ENCODE data around the gene DGKI. TPM values are rescaled to one million over a fixed set of nuclear protein-coding genes. Genes with fewer than 3 reads are reported as not detected.

Gene DGKI
- total and polyA plus RNA-seq, 10 donors = 0.03 to 1.0 (median 0.45) TPM

GRCh38 chr7:137480824-137481365 is 365.9 kb downstream of the DGKI start:
- H3K27me3 ChIP-seq (replicated peaks in 1 of 7) = no peaks in the 10 kb centered on the region
- no peak overlapping the region for H3K27ac ChIP-seq
- DNase-seq = no peak
- H3K9me3 ChIP-seq = no peaks in the 10 kb centered on the region
- H3K36me3 ChIP-seq = no peaks in the 10 kb centered on the region
- H3K4me3 ChIP-seq = no peak overlapping the region
- intact Hi-C loops (cut with DNase I; ENCODE audit: low total_unique reads) = no loop called here
- H3K4me1 ChIP-seq = no peaks in the 10 kb centered on the region
- 60 to 74% (median 66%) methylated on average over 3 of the region's 3 CpGs for WGBS, 5 donors
- TF ChIP-seq, protein P1, sequence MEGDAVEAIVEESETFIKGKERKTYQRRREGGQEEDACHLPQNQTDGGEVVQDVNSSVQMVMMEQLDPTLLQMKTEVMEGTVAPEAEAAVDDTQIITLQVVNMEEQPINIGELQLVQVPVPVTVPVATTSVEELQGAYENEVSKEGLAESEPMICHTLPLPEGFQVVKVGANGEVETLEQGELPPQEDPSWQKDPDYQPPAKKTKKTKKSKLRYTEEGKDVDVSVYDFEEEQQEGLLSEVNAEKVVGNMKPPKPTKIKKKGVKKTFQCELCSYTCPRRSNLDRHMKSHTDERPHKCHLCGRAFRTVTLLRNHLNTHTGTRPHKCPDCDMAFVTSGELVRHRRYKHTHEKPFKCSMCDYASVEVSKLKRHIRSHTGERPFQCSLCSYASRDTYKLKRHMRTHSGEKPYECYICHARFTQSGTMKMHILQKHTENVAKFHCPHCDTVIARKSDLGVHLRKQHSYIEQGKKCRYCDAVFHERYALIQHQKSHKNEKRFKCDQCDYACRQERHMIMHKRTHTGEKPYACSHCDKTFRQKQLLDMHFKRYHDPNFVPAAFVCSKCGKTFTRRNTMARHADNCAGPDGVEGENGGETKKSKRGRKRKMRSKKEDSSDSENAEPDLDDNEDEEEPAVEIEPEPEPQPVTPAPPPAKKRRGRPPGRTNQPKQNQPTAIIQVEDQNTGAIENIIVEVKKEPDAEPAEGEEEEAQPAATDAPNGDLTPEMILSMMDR (IDR thresholded peaks at IDR 0.05 in 8 of 11, conservative IDR thresholded peaks at IDR 0.05 in 3 of 11) = no peak
- TF ChIP-seq POLR2AphosphoS5 (IDR thresholded peaks at IDR 0.05) (no peak), POLR2A (IDR thresholded peaks at IDR 0.05) (no peak)

GRCh38 chr7:137480401-137480800 is 366.4 kb downstream of the DGKI start:
- no peaks in the 10 kb centered on the region for H3K4me1 ChIP-seq
- no peak for TF ChIP-seq POLR2AphosphoS5 (IDR thresholded peaks at IDR 0.05)
- TF ChIP-seq, protein P1 (IDR thresholded peaks at IDR 0.05 in 8 of 11, conservative IDR thresholded peaks at IDR 0.05 in 3 of 11) = no peak
- TF ChIP-seq POLR2A (IDR thresholded peaks at IDR 0.05) = no peak
- H3K9me3 ChIP-seq = no peaks in the 10 kb centered on the region
- intact Hi-C loops (cut with DNase I; ENCODE audit: low total_unique reads) = no loop called here
- H3K36me3 ChIP-seq = no peaks in the 10 kb centered on the region
- no peaks in the 10 kb centered on the region for H3K27me3 ChIP-seq (replicated peaks in 1 of 7)
- no peak overlapping the region for H3K4me3 ChIP-seq
- WGBS, 5 donors = 75 to 100% (median 89%) methylated on average over 1 of the region's 1 CpG
- H3K27ac ChIP-seq = no peak overlapping the region
- no peak for DNase-seq

DNA sequence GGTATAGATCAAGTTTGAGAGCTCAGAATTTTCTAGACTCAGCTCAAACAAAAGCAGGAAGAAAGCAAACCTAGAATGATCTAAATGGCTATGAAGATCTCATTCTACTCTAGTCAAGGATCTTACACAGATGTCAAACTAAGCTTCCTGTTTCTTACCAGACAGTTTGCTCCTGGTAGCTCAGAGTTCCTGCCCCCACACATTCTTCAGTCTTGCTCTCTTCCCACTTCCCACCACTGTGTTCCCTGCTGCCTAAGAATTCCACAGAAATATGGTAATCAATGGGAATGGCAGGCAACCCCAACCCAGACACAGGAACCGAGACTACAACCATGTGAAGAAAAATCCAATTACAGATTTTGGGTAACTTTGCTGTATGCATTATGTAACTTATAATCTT is 369.8 kb downstream of the DGKI start:
- TF ChIP-seq POLR2AphosphoS5 (IDR thresholded peaks at IDR 0.05) = no peak
- TF ChIP-seq, protein P1 (IDR thresholded peaks at IDR 0.05 in 8 of 11, conservative IDR thresholded peaks at IDR 0.05 in 3 of 11) = no peak
- no peak for TF ChIP-seq POLR2A (IDR thresholded peaks at IDR 0.05)
- DNase-seq = no peak
- Histone ChIP-seq H3K27me3 (replicated peaks in 1 of 7) (no peaks in the 10 kb centered on the region), H3K9me3 (no peaks in the 10 kb centered on the region), H3K4me1 (no peaks in the 10 kb centered on the region), H3K27ac (no peak overlapping the region), H3K36me3 (no peaks in the 10 kb centered on the region), H3K4me3 (no peak overlapping the region)
- intact Hi-C loops (cut with DNase I; ENCODE audit: low total_unique reads) = no loop called here
- WGBS, 5 donors = 49 to 79% (median 68%) methylated on average over 1 of the region's 1 CpG

GRCh38 chr7:137475966-137476365 is 370.8 kb downstream of the DGKI start:
- H3K4me3 ChIP-seq = no peak overlapping the region
- intact Hi-C loops (cut with DNase I; ENCODE audit: low total_unique reads) = no loop called here
- TF ChIP-seq, protein P1 (IDR thresholded peaks at IDR 0.05 in 8 of 11, conservative IDR thresholded peaks at IDR 0.05 in 3 of 11) = no peak
- TF ChIP-seq POLR2AphosphoS5 (IDR thresholded peaks at IDR 0.05) (no peak), POLR2A (IDR thresholded peaks at IDR 0.05) (no peak)
- no peaks in the 10 kb centered on the region for H3K9me3 ChIP-seq
- no peaks in the 10 kb centered on the region for H3K4me1 ChIP-seq
- H3K27me3 ChIP-seq (replicated peaks in 1 of 7) = no peaks in the 10 kb centered on the region
- no peak overlapping the region for H3K27ac ChIP-seq
- DNase-seq = no peak
- WGBS, 5 donors = 80 to 92% (median 86%) methylated on average over 7 of the region's 7 CpGs
- no peaks in the 10 kb centered on the region for H3K36me3 ChIP-seq

Measured in spleen (tissue), 11 donors.